Measurements from ENCODE around the gene SLC39A11. TPM values are rescaled to one million over a fixed set of nuclear protein-coding genes. Genes with fewer than 3 reads are reported as not detected.

Gene SLC39A11
- total and polyA plus RNA-seq, 3 donors from 2014 or later = 11.4 to 18.6 (median 18.0) TPM

DNA sequence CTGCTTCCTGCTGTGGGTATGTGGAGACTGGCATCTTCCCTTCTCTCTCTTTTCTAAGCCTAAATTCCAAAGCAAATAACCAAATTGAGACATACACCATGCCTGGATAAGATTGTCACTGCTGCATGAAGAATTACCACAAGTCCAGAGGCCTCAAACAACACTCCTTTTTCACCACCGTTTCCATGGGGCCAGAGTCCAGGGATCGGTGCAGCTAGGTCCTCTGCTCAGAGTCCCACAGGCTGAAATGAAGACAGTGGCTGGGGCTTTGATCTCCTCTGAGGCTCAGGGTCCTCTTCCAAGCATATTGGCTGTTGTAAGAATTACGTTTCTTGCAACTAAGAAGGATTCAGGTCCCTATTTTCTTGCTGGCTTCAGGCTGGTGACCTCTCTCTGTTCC lies 130.4 kb downstream of the SLC39A11 start:
- no peaks in the 10 kb centered on the region for H3K36me3 ChIP-seq (ENCODE audit: low read depth, missing control alignments)
- no peak overlapping the region for H3K4me3 ChIP-seq
- 74 to 80% methylated on average over 3 of the region's 3 CpGs for WGBS, 2 donors
- TF ChIP-seq POLR2A (IDR thresholded peaks at IDR 0.05) = no peak
- TF ChIP-seq, protein P1, sequence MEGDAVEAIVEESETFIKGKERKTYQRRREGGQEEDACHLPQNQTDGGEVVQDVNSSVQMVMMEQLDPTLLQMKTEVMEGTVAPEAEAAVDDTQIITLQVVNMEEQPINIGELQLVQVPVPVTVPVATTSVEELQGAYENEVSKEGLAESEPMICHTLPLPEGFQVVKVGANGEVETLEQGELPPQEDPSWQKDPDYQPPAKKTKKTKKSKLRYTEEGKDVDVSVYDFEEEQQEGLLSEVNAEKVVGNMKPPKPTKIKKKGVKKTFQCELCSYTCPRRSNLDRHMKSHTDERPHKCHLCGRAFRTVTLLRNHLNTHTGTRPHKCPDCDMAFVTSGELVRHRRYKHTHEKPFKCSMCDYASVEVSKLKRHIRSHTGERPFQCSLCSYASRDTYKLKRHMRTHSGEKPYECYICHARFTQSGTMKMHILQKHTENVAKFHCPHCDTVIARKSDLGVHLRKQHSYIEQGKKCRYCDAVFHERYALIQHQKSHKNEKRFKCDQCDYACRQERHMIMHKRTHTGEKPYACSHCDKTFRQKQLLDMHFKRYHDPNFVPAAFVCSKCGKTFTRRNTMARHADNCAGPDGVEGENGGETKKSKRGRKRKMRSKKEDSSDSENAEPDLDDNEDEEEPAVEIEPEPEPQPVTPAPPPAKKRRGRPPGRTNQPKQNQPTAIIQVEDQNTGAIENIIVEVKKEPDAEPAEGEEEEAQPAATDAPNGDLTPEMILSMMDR (IDR thresholded peaks at IDR 0.05) = no peak
- no peaks in the 10 kb centered on the region for H3K4me1 ChIP-seq
- no peaks in the 10 kb centered on the region for H3K27me3 ChIP-seq
- no peak overlapping the region for H3K27ac ChIP-seq
- DNase-seq = no peak
- intact Hi-C loops (cut with DNase I; ENCODE audit: low total_unique reads) = no loop called here
- H3K9me3 ChIP-seq = no peaks in the 10 kb centered on the region

DNA sequence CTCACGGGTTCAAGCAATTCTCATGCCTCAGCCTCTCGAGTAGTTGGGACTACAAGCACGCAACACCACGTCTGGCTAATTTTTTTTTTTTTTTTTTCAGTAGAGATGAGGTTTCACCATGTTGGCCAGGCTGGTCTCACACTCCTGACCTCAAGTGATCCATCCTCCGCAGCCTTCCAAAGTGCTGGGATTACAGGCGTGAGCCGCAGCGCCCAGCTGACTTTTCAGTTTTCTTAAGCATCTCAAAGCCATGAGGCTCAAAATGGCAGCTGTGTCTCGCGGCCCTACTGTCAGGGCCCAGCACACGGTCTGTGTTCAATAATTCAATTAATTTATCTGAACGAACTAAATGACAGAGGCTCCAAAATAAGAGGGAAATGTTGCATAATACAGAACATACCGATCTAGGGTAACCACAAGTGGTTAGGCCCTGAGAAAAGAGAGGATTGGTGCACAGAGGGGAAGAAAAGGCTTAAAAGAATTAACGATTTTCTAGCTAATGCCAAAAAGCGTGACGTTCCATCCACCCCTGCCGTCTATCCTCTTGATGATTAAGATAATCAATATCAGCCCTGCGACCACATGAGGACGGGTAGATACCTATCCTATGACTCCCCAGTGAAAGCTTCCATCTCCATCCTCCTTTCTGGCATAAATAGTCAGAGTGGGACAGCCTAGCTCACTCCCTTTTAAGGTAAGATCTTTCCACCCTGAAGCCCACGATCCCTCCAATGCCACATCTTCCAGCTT lies 136.9 kb downstream of the SLC39A11 start:
- no peak overlapping the region for H3K4me3 ChIP-seq
- H3K4me1 ChIP-seq = no peaks in the 10 kb centered on the region
- H3K9me3 ChIP-seq = no peaks in the 10 kb centered on the region
- TF ChIP-seq, protein P1 (IDR thresholded peaks at IDR 0.05) = no peak
- TF ChIP-seq POLR2A (IDR thresholded peaks at IDR 0.05) = no peak
- H3K36me3 ChIP-seq (ENCODE audit: low read depth, missing control alignments) = no peaks in the 10 kb centered on the region
- WGBS, 2 donors = 92 to 95% methylated on average over 20 of the region's 20 CpGs
- no peak for DNase-seq
- no peaks in the 10 kb centered on the region for H3K27me3 ChIP-seq
- intact Hi-C loops (cut with DNase I; ENCODE audit: low total_unique reads) = no loop called here
- H3K27ac ChIP-seq = no peak overlapping the region

DNA sequence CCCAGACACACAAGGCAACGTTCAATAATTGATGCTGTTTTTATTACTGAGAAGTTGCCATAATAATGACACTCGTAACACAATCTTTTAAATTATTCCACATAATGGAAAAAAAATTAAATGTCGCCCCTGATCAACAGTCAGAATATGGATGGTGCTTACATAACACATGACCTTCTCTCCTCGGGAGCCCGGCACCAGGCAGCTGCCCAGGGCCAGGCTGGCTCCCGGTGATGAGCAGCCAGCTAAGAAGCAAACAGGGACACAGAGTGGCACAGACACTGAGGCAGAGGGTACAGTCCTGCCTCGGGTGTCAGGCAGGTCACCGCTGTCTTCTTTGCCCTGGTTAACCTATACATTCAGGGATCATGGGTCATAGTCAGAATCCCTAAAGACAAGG lies 137.9 kb downstream of the SLC39A11 start:
- TF ChIP-seq POLR2A (IDR thresholded peaks at IDR 0.05) = no peak
- TF ChIP-seq, protein P1 (IDR thresholded peaks at IDR 0.05) = no peak
- Histone ChIP-seq H3K36me3 (ENCODE audit: low read depth, missing control alignments) (no peaks in the 10 kb centered on the region), H3K27me3 (no peaks in the 10 kb centered on the region), H3K9me3 (no peaks in the 10 kb centered on the region), H3K27ac (no peak overlapping the region), H3K4me1 (no peaks in the 10 kb centered on the region), H3K4me3 (no peak overlapping the region)
- 93 to 96% methylated on average over 8 of the region's 8 CpGs for WGBS, 2 donors
- intact Hi-C loops (cut with DNase I; ENCODE audit: low total_unique reads) = no loop called here
- no peak for DNase-seq

DNA sequence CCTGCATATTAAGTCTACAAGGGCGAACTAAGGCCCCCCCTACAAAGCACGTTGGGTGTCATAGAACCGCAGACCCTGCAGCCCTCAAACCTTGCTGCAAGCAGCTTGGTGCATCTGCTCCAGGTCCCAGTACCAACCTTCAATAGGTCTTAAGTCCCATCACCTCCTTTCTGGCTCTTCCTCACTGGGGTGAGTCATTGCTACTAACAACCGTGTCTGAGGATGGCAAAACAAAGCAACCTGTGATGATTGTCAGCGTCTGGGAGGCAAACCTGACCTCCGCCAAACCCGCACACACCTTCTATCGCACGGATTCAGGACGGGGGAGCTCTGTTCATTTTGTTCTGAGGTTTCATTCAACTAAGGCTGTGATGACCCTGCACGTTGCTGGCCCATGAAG lies 138.9 kb downstream of the SLC39A11 start:
- Histone ChIP-seq H3K27me3 (no peaks in the 10 kb centered on the region), H3K36me3 (ENCODE audit: low read depth, missing control alignments) (no peaks in the 10 kb centered on the region), H3K4me3 (no peak overlapping the region), H3K4me1 (no peaks in the 10 kb centered on the region), H3K9me3 (no peaks in the 10 kb centered on the region), H3K27ac (no peak overlapping the region)
- 91 to 94% methylated on average over 11 of the region's 11 CpGs for WGBS, 2 donors
- intact Hi-C loops (cut with DNase I; ENCODE audit: low total_unique reads) = no loop called here
- no peak for DNase-seq
- TF ChIP-seq, protein P1 (IDR thresholded peaks at IDR 0.05) = no peak
- TF ChIP-seq POLR2A (IDR thresholded peaks at IDR 0.05) = no peak

Data from testis (tissue), 3 donors.